Measurements from ENCODE around the gene PCNA.
"Not testable (repeated sequence)": the region's sequence is repeated elsewhere in the genome, so short reads cannot be mapped to it uniquely, and the experiment has no call there.

Gene PCNA

GRCh38 chr20:5141615-5142014, 21.9 kb upstream of the PCNA start:
- DNase-seq: no peak

- DNase-seq: no peak
Measured at GRCh38 chr20:5140195-5140594, 20.4 kb upstream of the PCNA start.

GRCh38 chr20:5136096-5136495, 16.3 kb upstream of the PCNA start:
- no peak for DNase-seq

DNA sequence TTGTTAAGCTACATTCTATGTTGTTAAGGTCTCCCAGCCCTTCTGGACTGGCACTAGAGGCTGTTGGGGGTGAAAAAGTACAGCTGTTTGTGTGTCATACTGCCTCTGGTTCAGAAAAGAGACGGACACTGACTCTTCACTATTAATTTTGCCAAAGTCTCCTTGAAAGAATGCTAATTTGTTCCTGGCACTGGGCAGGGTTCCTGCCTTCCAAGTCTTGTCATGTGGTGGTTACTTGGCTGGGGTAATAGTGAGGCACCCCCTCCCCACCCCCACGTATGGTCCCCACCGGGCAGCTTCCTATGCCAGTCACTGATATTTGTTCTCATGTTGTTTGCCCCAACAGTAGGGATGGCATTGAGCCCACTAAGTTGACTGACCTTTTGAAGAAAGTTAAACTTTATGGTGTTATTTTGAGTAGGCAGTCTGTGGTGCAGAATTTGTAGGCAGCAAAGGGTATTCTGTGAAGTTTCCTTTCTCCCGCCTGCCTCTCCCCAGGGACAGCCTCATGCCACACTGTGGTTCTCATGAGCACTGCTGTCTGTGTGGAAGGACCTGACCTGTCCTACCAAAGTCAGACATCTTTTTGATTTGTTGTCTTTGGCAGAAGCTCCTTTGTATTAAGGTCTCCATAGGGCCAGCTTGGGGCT, 15.7 kb upstream of the PCNA start:
- no peak for DNase-seq

DNA sequence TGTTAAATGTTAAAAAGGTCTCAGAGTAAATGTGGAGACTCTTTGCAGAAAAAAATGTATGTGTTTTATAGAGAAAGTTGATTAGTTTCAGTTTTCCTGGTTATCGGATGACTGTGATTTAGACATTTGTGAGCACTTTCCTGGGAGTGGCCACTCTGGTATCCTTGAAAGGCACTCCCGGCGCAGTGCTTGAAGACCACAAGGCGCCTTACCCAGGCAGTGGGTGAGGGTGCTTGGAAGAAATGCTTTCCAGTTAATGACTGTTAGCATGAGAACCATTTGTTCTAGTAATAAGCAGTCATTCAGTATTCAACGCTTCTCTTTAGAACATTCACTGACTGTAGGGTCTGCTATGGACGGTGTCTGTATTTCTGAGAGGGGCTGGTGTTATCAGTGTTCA, 14.2 kb upstream of the PCNA start:
- no peak for DNase-seq

DNA sequence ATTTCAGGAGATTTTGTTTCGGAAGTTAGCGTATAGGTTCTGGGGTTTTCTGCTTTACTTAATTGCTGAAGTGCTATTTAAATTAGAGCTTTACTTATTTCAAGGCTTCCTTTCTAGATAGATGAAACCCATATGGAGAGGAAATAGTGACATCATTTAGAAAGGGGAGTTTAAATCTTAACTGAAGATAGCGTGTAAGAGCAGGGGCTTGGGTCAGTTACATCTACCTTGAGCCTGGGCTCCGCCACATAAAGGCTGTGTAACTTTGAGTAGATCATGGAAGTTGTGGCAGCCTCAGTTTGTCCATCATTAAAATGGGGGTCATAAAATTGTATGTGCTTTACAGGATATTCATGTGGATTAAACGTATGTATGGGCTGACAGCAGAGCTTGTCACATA, 11.7 kb upstream of the PCNA start:
- no peak for DNase-seq

GRCh38 chr20:5128886-5129285, 9.1 kb upstream of the PCNA start:
- no peak for DNase-seq

GRCh38 chr20:5127859-5128424, 8.2 kb upstream of the PCNA start:
- DNase-seq: no peak

GRCh38 chr20:5127204-5127858, 7.6 kb upstream of the PCNA start:
- DNase-seq: peak; percentile 43

DNA sequence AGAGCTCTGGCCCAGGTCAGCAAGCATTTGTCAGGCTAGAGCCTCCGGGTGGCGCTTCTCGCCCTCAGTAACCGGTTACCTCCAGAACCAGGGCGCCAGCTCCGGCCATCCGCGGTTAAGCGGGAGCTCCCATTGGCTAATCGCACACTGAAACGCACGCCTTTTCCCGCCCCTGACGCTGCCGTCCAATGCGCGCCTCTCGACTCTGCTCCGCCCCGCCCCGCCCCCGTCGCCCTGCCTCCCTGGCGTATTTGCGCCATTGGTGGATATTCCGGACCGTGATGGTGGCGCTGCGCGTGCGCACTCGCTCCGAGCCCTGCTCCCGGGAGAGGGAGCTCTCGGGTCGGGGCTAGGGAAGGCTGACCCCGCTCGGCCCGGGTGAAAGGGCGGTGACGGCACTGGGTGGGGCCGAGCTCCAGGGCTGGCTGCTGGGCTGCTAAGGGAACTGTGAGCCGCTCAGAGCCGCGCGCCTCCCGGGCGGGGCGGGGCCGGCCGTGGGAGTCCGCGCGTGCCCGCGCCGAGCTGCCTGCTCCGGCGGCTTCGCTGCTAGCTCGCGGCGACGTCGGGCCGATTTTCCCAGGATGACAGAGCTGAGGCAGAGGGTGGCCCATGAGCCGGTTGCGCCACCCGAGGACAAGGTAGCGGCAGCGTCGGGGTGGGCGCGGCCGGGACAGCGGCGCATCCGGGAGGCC, 6.9 kb upstream of the PCNA start, which contains the start of gene CDS2:
Gene CDS2 (plus strand): TSS at position 497 of the 692 bp plus-strand sequence. CDS start 85 bp downstream, at position 582.
- peak; percentile 100 for DNase-seq

- no peak for DNase-seq
Measured at GRCh38 chr20:5122873-5123260, 3.1 kb upstream of the PCNA start.

- no peak for DNase-seq
Measured at GRCh38 chr20:5120185-5120476, 373 bp upstream of the PCNA start.

GRCh38 chr20:5119143-5119434, 669 bp downstream of the PCNA start:
- no peak for DNase-seq

- no peak for DNase-seq
Measured at GRCh38 chr20:5118220-5119142, 1.3 kb downstream of the PCNA start.

GRCh38 chr20:5116875-5117274, 2.9 kb downstream of the PCNA start:
- DNase-seq: no peak

DNA sequence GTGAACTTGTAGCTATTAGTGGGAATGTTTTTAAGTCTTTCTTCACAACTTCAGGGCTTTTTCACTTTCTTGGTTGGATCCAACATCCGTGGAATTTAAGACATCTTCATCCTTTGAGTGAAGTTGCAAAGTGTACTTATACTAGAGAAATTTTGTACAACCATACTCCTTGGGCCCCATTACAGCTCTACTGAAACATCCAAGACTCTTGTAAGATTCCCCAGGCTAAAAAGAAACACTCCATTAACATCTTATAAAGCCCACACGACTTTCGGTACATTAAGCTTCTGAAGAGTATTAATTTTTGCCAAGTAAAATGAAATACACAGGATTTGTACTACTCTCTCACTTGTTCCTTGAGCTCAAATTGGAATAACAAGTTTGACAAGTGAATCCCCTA, 5.4 kb downstream of the PCNA start:
- no peak for DNase-seq

DNA sequence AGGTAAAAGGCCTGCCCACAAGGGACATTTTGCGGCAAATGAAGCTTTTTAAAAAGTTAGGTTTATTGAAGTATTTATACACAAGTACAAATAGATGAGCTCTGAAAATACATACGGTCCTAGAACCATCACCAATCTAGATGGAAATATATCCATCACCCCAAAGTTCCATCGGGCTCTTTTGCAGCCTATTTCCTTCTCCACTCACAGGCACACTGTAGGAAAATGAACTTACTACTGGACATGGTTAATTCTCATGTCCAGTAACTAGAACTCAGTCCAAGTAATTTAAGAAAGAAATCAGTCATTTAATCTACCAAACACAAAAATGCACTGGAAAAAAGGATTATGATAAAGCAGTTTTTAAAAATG, 6.2 kb downstream of the PCNA start:
- no peak for DNase-seq

DNA sequence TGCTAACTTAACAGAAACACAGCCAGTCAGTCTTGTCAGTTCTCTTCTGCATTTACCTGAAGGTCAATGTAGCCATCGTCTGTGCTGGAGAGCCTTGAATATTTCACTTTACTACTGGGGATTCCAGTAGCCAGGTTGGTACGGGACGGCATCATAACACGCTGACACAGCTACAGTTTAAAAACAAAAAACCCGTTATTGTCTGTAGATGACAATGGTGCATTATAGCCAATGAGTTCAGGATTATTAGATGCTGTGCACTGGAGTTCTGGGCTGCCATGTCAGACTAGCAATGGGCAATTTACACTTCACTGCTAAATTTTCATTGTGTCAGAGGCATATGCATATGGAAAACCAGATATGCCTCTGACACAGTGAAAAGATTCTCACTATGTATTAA, 10.5 kb downstream of the PCNA start:
- no peak for DNase-seq

DNA sequence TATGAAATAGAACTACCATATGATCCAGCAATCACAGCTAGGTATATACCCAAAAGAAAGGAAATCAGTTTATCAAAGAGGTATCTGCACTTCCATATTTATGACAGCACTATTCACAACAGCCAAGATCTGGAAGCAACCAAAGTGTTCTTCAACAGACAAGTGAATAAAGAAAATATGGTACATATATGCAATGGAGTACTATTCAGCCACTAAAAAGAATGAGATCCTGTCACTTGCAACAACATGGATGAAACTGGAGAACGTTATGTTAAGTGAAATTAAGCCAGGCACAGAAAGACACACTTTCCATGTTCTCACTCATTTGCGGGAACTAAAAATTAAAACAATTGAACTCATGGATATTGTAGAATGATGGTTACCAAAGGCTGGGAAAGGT, 15.3 kb downstream of the PCNA start:
- DNase-seq: no peak

DNA sequence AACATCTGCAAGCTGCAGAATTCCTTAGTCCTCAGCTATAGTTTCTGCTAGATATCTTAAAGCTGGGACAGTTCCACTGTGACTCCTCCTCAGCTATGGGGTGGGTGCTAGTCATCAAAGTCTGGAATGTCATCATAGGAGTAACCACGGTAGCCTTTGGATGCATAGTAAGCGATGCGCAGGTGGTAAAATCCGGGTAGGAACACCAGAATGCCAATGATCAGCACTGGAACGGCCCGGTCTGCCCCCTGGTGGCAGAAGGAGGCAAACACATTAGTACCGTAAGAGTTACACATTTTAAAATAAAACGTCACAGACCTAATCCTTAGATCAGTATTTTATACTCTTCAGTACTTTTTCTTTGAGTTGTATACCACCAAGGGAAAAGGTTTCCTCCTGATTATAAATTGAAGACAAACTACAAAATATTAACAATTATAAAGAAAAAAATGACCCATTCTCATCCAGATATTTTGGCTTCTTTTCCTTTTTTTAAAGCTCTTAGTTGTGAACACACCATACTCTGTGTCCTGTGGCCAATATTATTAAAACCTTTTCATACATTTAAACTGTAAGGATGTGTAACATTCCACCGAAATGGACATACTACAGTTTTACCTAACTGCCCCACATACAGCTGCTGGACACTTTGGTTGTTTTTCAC, 18.9 kb downstream of the PCNA start:
- peak; percentile 75 for DNase-seq

DNA sequence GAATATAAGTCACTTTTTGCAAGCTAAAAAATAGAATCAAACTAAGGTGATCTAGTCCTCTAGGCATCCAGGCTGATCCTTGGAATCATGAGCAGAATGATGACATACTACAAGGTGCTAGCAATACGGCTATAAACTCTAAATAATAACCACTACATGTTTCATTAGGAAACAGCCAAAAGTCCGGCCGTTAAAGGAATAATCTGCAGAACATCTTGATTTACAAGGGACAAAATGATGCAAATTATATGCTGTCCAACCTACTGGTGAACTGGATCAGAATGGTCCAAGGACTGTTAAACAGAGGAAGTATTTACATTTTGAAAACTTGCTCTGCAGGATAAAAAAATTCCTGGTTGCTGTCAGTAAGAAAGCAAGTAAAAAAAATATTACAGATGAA, 19.8 kb downstream of the PCNA start:
- not testable (repeated sequence) for DNase-seq

- not testable (repeated sequence) for DNase-seq
Measured at GRCh38 chr20:5099009-5099408, 20.7 kb downstream of the PCNA start.

DNA sequence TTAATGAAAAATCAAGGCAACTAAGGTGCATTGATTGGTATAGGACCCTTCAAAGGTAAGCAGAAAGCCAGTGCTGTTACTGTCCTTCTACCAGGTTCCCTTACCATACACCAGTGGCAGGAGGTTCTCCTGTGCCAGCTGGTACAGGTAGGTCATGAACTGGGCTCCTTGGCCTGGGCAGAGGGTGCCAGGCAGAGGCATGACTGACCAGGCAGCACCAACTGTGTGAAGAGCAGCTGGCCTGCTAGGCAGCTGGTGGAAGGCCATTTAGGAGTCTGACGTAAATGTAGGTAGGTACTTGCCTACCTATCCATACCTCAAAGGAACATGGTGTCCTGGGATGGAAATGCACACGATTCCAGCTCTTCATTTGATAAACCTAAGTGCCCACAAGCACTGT, 23.3 kb downstream of the PCNA start:
- no peak for DNase-seq

Measured in activated T-cell treated with anti-CD3 and anti-CD28 coated beads for 4 hours (primary cell).